ENCODE measurements around the gene TAOK1.

The TAOK1 gene

DNA sequence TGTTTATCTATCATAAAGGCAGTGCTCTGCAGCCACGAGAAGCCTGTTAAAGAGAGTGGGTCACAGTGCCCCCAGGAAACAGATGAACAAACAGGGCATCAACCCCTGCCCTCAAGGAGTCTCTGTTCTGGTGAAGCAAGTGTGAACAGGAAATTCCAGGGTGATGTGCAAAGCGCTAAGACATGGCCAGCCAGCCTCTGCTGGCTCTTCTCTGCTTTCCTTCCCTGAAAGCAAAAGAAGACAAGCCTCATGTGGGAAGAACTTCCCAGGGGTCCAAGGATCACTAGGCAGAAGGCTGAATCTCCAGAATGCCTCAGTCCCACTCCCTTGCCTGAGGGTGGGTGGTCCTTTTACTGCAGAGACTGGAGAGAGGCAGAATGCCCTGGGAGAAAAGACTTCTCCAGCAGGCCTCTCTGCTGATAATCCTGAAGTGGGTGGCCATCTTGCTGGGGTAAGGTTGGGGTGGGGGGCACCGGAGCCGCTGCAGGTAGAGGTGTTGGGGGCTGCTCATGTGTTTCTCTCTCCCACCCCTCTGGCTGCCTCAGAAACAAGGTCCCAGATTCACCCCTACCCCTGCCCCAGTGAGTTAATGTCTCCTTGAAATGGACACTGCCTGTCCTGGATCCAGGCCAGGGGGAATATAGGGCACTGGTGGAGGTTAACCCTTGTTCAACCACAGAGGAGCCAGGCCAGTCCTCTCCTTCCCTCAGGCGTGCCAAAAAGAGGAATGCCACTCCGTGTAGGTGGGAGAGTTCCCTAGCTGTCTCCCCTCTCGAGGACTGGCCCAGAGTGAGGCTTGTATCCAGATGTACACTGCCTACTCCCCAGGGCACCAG, 205.2 kb downstream of the TAOK1 start:
- Histone ChIP-seq H3K4me1 (peaks cover 0 to 38% (median 33%) of the 10 kb centered on the region in 4 donors), H3K9me3 (no peaks in the 10 kb centered on the region), H3K27ac (no peak overlapping the region), H3K36me3 (no peaks in the 10 kb centered on the region), H3K27me3 (no peaks in the 10 kb centered on the region), H3K4me3 (no peak overlapping the region)
- TF ChIP-seq, protein P1, sequence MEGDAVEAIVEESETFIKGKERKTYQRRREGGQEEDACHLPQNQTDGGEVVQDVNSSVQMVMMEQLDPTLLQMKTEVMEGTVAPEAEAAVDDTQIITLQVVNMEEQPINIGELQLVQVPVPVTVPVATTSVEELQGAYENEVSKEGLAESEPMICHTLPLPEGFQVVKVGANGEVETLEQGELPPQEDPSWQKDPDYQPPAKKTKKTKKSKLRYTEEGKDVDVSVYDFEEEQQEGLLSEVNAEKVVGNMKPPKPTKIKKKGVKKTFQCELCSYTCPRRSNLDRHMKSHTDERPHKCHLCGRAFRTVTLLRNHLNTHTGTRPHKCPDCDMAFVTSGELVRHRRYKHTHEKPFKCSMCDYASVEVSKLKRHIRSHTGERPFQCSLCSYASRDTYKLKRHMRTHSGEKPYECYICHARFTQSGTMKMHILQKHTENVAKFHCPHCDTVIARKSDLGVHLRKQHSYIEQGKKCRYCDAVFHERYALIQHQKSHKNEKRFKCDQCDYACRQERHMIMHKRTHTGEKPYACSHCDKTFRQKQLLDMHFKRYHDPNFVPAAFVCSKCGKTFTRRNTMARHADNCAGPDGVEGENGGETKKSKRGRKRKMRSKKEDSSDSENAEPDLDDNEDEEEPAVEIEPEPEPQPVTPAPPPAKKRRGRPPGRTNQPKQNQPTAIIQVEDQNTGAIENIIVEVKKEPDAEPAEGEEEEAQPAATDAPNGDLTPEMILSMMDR (IDR thresholded peaks at IDR 0.05) = no peak
- DNase-seq = no peak
- intact Hi-C loops (cut with DNase I; ENCODE audit: low total_unique reads) = loop anchor here (10.0 kb wide), 1 partner anchor 771 kb away; no protein-coding TSS in a partner anchor

DNA sequence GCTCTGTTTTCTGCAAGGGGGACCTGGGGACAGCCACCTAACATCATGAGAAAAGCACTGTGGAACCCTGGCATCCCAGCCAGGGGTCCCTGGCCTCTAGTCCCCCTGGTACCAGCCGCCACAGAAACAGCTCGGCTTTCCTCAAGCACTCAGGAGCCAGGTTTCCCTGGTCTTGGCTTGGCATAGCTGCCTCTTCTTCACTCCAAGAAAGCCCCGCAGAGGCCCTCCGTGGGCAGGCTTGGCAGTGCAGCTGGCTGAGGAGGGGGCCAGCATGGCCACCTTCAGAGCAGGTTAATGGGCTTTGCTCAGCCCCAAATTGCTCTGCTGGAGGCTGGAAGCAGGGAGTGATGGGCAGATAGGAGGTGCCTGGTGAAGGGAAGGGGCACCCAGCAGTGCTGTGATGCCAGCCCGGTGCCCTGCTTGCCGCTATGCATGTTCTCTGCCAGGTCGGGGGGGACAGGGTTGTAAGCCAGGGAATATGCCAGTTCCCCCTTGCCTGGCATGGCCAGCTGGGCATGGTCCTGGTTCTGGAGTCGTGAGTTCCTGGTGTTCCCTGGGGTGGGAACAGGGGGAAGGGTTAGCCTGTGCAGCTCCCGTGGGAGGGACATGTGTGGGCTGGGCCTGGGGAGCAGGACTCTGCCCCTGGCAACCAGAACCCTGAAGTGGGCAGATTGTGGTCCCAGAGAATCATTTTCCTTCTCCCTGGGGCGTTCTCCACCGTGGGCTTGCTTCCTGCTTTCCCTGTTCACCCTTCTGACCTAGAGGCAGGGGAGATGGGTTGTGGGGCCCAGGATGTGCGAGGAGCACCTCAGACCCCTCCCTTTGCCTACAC, 206.0 kb downstream of the TAOK1 start:
- peaks cover 0 to 30% (median 25%) of the 10 kb centered on the region in 4 donors for H3K4me1 ChIP-seq
- H3K27ac ChIP-seq = no peak overlapping the region
- no peaks in the 10 kb centered on the region for H3K36me3 ChIP-seq
- H3K9me3 ChIP-seq = no peaks in the 10 kb centered on the region
- TF ChIP-seq, protein P1 (IDR thresholded peaks at IDR 0.05) = no peak
- no peaks in the 10 kb centered on the region for H3K27me3 ChIP-seq
- no peak for DNase-seq
- intact Hi-C loops (cut with DNase I; ENCODE audit: low total_unique reads) = loop anchor here (10.0 kb wide), 1 partner anchor 771 kb away; no protein-coding TSS in a partner anchor
- no peak overlapping the region for H3K4me3 ChIP-seq

DNA sequence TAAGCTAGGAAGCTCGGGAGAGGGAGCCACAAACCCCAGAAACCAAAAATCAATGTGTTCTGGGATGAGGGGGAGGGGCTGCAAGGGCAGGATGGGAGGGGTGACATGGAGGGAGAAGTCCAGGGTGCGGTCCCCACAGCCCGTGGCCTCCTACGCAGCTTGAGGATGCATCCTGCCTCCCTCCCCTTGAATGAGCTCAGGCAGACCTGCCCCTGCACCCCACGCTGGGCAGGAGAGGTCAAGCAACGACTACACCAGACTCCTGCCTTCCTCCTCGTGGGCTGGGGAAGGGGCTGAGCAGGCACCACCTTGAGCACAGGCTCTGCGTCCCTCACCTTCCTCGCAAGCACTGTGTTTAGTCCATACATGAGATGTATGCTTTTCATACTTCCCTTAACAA, 206.6 kb downstream of the TAOK1 start:
- H3K27me3 ChIP-seq = no peaks in the 10 kb centered on the region
- no peaks in the 10 kb centered on the region for H3K9me3 ChIP-seq
- H3K27ac ChIP-seq = no peak overlapping the region
- no peak overlapping the region for H3K4me3 ChIP-seq
- no peak for DNase-seq
- peaks cover 0 to 23% (median 19%) of the 10 kb centered on the region in 4 donors for H3K4me1 ChIP-seq
- TF ChIP-seq, protein P1 (IDR thresholded peaks at IDR 0.05) = no peak
- no peaks in the 10 kb centered on the region for H3K36me3 ChIP-seq
- intact Hi-C loops (cut with DNase I; ENCODE audit: low total_unique reads) = loop anchor here (10.0 kb wide), 1 partner anchor 772 kb away; no protein-coding TSS in a partner anchor

DNA sequence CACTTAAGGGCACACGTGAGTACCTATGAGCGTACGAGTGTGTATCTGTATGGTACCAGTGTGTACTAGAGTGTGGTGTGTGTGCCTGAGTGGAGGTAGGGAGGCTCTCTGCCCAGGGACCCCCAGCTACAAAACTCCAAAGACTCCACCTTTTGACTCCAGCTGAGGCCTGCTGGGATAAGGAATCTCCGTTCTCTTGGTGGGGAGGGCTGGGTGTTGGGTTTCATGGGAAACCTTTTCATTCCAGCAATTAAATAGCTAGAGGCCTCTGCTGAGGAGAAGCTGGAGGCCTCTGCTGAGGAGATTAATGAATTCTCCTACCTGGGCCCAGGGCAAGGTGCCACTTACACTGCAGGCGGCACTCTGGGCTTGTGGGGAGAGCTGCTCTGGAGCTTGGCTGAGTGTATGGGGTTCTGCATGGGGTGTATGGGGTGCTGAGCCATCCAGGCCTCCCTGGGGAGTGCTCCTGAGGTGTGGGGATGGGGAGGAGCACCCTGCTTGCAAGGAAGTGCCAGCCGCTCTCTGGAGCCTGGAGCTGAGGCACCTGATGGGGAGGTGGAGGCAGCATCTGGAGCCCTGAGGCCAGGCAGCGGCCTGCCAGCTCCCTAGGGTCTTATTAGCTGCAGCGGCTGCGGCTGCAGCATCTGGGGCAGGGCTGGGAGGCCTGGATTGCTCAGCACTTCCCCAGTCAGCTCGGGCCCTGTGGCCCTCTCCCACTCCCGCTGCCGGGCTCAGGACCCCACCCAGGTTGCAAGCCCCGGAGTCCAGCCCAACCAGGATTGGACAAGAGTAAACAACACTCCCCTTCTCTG, 207.4 kb downstream of the TAOK1 start:
- Histone ChIP-seq H3K27me3 (no peaks in the 10 kb centered on the region), H3K4me1 (peaks cover 0 to 16% (median 11%) of the 10 kb centered on the region in 4 donors), H3K36me3 (no peaks in the 10 kb centered on the region), H3K27ac (no peak overlapping the region), H3K4me3 (no peak overlapping the region), H3K9me3 (no peaks in the 10 kb centered on the region)
- peak in 1 of 2 donors; percentile 60 for DNase-seq
- TF ChIP-seq, protein P1 (IDR thresholded peaks at IDR 0.05) = no peak
- intact Hi-C loops (cut with DNase I; ENCODE audit: low total_unique reads) = loop anchor here (10.0 kb wide), 1 partner anchor 773 kb away; no protein-coding TSS in a partner anchor

Measured in tibial artery (tissue), 4 donors.